Trophoblast cell (in vitro differentiated cells and primary cell): ENCODE data around the gene SIDT2.

ENCODE experiments used
- DNase-seq, 2 donors: peaks; one replicate each; pipeline ENCODE4 v3.0.0-alpha.2; 2016
- H2AFZ ChIP-seq: 2 replicates; pipeline ENCODE4 v1.6.1; 2013; ENCODE audit warnings: low read length, moderate library complexity, mild to moderate bottlenecking; ENCODE audit not compliant: insufficient read depth, poor library complexity
- H2AK5ac ChIP-seq: 2 replicates; pipeline ENCODE4 v1.6.1; 2013; ENCODE audit warnings: mild to moderate bottlenecking, low read length
- H2BK120ac ChIP-seq: 2 replicates; pipeline ENCODE4 v1.6.1; 2013; ENCODE audit warnings: low read length, mild to moderate bottlenecking, moderate library complexity; ENCODE audit not compliant: insufficient read depth, poor library complexity
- H2BK12ac ChIP-seq: 2 replicates; pipeline ENCODE4 v1.6.1; 2013; ENCODE audit warnings: mild to moderate bottlenecking, low read length, moderate library complexity
- H2BK5ac ChIP-seq: 2 replicates; pipeline ENCODE4 v1.6.1; 2013; ENCODE audit warnings: low read length, low read depth, moderate library complexity, mild to moderate bottlenecking; ENCODE audit not compliant: poor library complexity
- H3K14ac ChIP-seq: 2 replicates; pipeline ENCODE4 v1.6.1; 2013; ENCODE audit warnings: mild to moderate bottlenecking, low read length
- H3K18ac ChIP-seq: 2 replicates; pipeline ENCODE4 v1.6.1; 2013; ENCODE audit warnings: mild to moderate bottlenecking, low read length
- H3K23ac ChIP-seq: 2 replicates; pipeline ENCODE4 v1.6.1; 2013; ENCODE audit warnings: low read length
- H3K27ac ChIP-seq: 2 replicates; pipeline ENCODE4 v1.5.1; 2013; ENCODE audit warnings: low read depth, mild to moderate bottlenecking, inconsistent platforms, low read length, moderate library complexity
- H3K27me3 ChIP-seq: 2 replicates; pipeline ENCODE4 v1.6.1; 2013; ENCODE audit warnings: inconsistent platforms, mild to moderate bottlenecking, low read length, moderate library complexity; ENCODE audit not compliant: insufficient read depth
- H3K36me3 ChIP-seq, 2 experiments: 1 replicate in 1 of 2; 2 replicates in 1 of 2; pipeline ENCODE4 v1.6.1; 2013; ENCODE audit warnings: low read length in 2 of 2, mild to moderate bottlenecking in 2 of 2, moderate library complexity in 1 of 2; ENCODE audit not compliant: insufficient read depth in 2 of 2, control insufficient read depth in 1 of 2
- H3K4ac ChIP-seq: 2 replicates; pipeline ENCODE4 v1.6.1; 2013; ENCODE audit warnings: low read depth, mild to moderate bottlenecking, low read length, moderate library complexity
- H3K4me1 ChIP-seq, 2 experiments: 1 replicate in 1 of 2; 2 replicates in 1 of 2; pipeline ENCODE4 v1.6.1; 2013; ENCODE audit warnings: low read length in 2 of 2, mild to moderate bottlenecking in 2 of 2, moderate library complexity in 1 of 2; ENCODE audit not compliant: insufficient read depth in 2 of 2, control insufficient read depth in 1 of 2
- H3K4me2 ChIP-seq: 2 replicates; pipeline ENCODE4 v1.6.1; 2013; ENCODE audit warnings: inconsistent platforms, mild to moderate bottlenecking, low read length, moderate library complexity
- H3K4me3 ChIP-seq: 2 replicates; pipeline ENCODE4 v1.5.1; 2013; ENCODE audit warnings: mild to moderate bottlenecking, low read depth, low read length, inconsistent platforms
- H3K79me1 ChIP-seq: one replicate; pipeline ENCODE4 v1.6.1; 2013; ENCODE audit warnings: low read length
- H3K79me2 ChIP-seq: 2 replicates; pipeline ENCODE4 v1.6.1; 2013; ENCODE audit warnings: low read length, mild to moderate bottlenecking; ENCODE audit not compliant: control insufficient read depth, insufficient read depth, poor library complexity
- H3K9ac ChIP-seq: 2 replicates; pipeline ENCODE4 v1.6.1; 2013; ENCODE audit warnings: mild to moderate bottlenecking, low read length
- H3K9me3 ChIP-seq: 2 replicates; pipeline ENCODE4 v1.6.1; 2013; ENCODE audit warnings: low read depth, mild to moderate bottlenecking, control low read depth, inconsistent platforms, low read length; ENCODE audit not compliant: insufficient read depth
- H4K12ac ChIP-seq: 2 replicates; pipeline ENCODE4 v1.6.1; 2013; ENCODE audit warnings: low read depth, mild to moderate bottlenecking, low read length, moderate library complexity
- H4K8ac ChIP-seq: 2 replicates; pipeline ENCODE4 v1.6.1; 2013; ENCODE audit warnings: low read depth, mild to moderate bottlenecking, low read length, moderate library complexity
- H4K91ac ChIP-seq: one replicate; pipeline ENCODE4 v1.6.1; 2013; ENCODE audit warnings: low read depth, mild to moderate bottlenecking, low read length, moderate library complexity
- WGBS: extraction: QIAGEN DNeasy Blood & Tissue Kit; methylation state at CpG from one replicate; pipeline ENCODE4 v1.1.7; 2013; ENCODE audit warnings: missing lambda C conversion rate; ENCODE audit not compliant: insufficient read length, insufficient coverage; ENCODE audit errors: extremely low coverage; 5-methylcytosine and 5-hydroxymethylcytosine counted together

Gene SIDT2

GRCh38 chr11:117176186-117176585, 2.4 kb upstream of the SIDT2 start:
- H3K79me1 ChIP-seq: peaks cover 10% of the 10 kb centered on the region
- no peak overlapping the region for H2AK5ac ChIP-seq
- H3K4ac ChIP-seq: no peak overlapping the region
- no CpG with 5 or more reads among the region's 1 CpG for WGBS
- peaks cover 16 to 31% of the 10 kb centered on the region in 2 experiments for H3K4me1 ChIP-seq
- H3K23ac ChIP-seq: no peak overlapping the region
- H3K4me2 ChIP-seq: no peak overlapping the region
- no peak overlapping the region for H4K91ac ChIP-seq
- H3K79me2 ChIP-seq: peaks cover 4% of the 10 kb centered on the region
- no peak for DNase-seq
- no peak overlapping the region for H3K4me3 ChIP-seq
- H4K12ac ChIP-seq: no peak overlapping the region
- no peak overlapping the region for H2AFZ ChIP-seq
- H3K9me3 ChIP-seq: peaks cover 2% of the 10 kb centered on the region
- H3K27me3 ChIP-seq: no peaks in the 10 kb centered on the region
- H3K27ac ChIP-seq: no peak overlapping the region
- H4K8ac ChIP-seq: no peak overlapping the region
- H3K14ac ChIP-seq: no peak overlapping the region
- H2BK12ac ChIP-seq: no peak overlapping the region
- H3K18ac ChIP-seq: no peak overlapping the region
- no peak overlapping the region for H2BK5ac ChIP-seq
- H3K9ac ChIP-seq: no peak overlapping the region
- no peaks in the 10 kb centered on the region for H3K36me3 ChIP-seq
- H2BK120ac ChIP-seq: no peak overlapping the region

GRCh38 chr11:117177534-117178209, 871 bp upstream of the SIDT2 start:
- H3K4me1 ChIP-seq: peaks cover 11 to 20% of the 10 kb centered on the region in 2 experiments

GRCh38 chr11:117179048-117179999, 781 bp downstream of the SIDT2 start:
- Histone ChIP-seq H3K36me3 (peaks cover 10 to 17% of the 10 kb centered on the region in 2 experiments), H3K9ac (peak overlapping the region; percentile 84), H3K23ac (no peak overlapping the region), H4K8ac (peak overlapping the region; percentile 62), H3K9me3 (peaks cover 2% of the 10 kb centered on the region), H2BK120ac (peak overlapping the region; percentile 16), H3K79me2 (peaks cover 4% of the 10 kb centered on the region), H2BK5ac (no peak overlapping the region), H3K27me3 (no peaks in the 10 kb centered on the region), H4K12ac (peak overlapping the region; percentile 0), H2AK5ac (peak overlapping the region; percentile 16), H2AFZ (peak overlapping the region; percentile 63), H3K4ac (peak overlapping the region; percentile 19), H3K18ac (peak overlapping the region; percentile 36), H4K91ac (peak overlapping the region; percentile 60), H3K4me1 (peaks cover 9 to 12% of the 10 kb centered on the region in 2 experiments), H2BK12ac (peak overlapping the region; percentile 7), H3K4me3 (peak overlapping the region; percentile 80), H3K27ac (peak overlapping the region; percentile 29), H3K79me1 (peaks cover 10% of the 10 kb centered on the region), H3K14ac (peak overlapping the region; percentile 48), H3K4me2 (peak overlapping the region; percentile 94)
- no CpG with 5 or more reads among the region's 39 CpGs for WGBS
- peak in 1 of 2 donors; percentile 49 for DNase-seq

More at GRCh38 chr11:117177534-117178209, 871 bp upstream of the SIDT2 start:
- H2AFZ ChIP-seq: peak overlapping the region; percentile 56
- no peak overlapping the region for H2AK5ac ChIP-seq
- peaks cover 10 to 11% of the 10 kb centered on the region in 2 experiments for H3K36me3 ChIP-seq
- peaks cover 4% of the 10 kb centered on the region for H3K79me2 ChIP-seq
- H3K14ac ChIP-seq: peak overlapping the region; percentile 38
- peaks cover 2% of the 10 kb centered on the region for H3K9me3 ChIP-seq
- peak overlapping the region; percentile 18 for H2BK120ac ChIP-seq
- H3K79me1 ChIP-seq: peaks cover 10% of the 10 kb centered on the region
- no peak overlapping the region for H2BK12ac ChIP-seq
- H3K27me3 ChIP-seq: no peaks in the 10 kb centered on the region
- peak overlapping the region; percentile 53 for H3K27ac ChIP-seq
- peak overlapping the region; percentile 72 for H4K8ac ChIP-seq
- WGBS: no CpG with 5 or more reads among the region's 10 CpGs
- peak overlapping the region; percentile 37 for H3K4ac ChIP-seq
- no peak overlapping the region for H2BK5ac ChIP-seq
- no peak overlapping the region for H3K23ac ChIP-seq
- peak overlapping the region; percentile 94 for H3K4me2 ChIP-seq
- no peak overlapping the region for H3K18ac ChIP-seq
- H3K4me3 ChIP-seq: no peak overlapping the region
- no peak overlapping the region for H3K9ac ChIP-seq
- DNase-seq: peak in 1 of 2 donors; percentile 10
- H4K91ac ChIP-seq: no peak overlapping the region
- H4K12ac ChIP-seq: peak overlapping the region; percentile 76

- Histone ChIP-seq H3K36me3 (peaks cover 10 to 17% of the 10 kb centered on the region in 2 experiments), H4K91ac (no peak overlapping the region), H3K79me1 (peaks cover 8% of the 10 kb centered on the region), H4K8ac (no peak overlapping the region), H3K27ac (no peak overlapping the region), H3K27me3 (no peaks in the 10 kb centered on the region), H3K9ac (no peak overlapping the region), H3K79me2 (peaks cover 4% of the 10 kb centered on the region), H2BK5ac (no peak overlapping the region), H3K4me1 (peaks cover 9 to 12% of the 10 kb centered on the region in 2 experiments), H3K4ac (no peak overlapping the region), H3K14ac (no peak overlapping the region), H2BK12ac (peak overlapping the region; percentile 10), H3K23ac (no peak overlapping the region), H2AK5ac (no peak overlapping the region), H2AFZ (no peak overlapping the region), H4K12ac (no peak overlapping the region), H3K9me3 (peaks cover 2% of the 10 kb centered on the region), H3K4me3 (no peak overlapping the region), H3K4me2 (peak overlapping the region; percentile 94), H3K18ac (no peak overlapping the region), H2BK120ac (no peak overlapping the region)
- no CpG with 5 or more reads among the region's 4 CpGs for WGBS
- no peak for DNase-seq
Observed at GRCh38 chr11:117180020-117180419, 1.5 kb downstream of the SIDT2 start.
